PFSK-1 (cell line): Measurements from ENCODE around the gene GDF9.

Source experiments
- POLR2AphosphoS5 ChIP-seq: IDR thresholded peaks from 2 replicates; pipeline ENCODE4 v1.6.1; 2012; ENCODE audit warnings: low read depth, mild to moderate bottlenecking, control low read depth, low read length, moderate library complexity
- REST ChIP-seq, 2 experiments: IDR thresholded peaks; 2 replicates each; pipeline versions ENCODE4 v1.6.1 to v1.8.0; 2011 to 2012; ENCODE audit warnings: low read depth in 2 of 2, low read length in 2 of 2, control low read depth in 1 of 2, inconsistent platforms in 1 of 2, mild to moderate bottlenecking in 1 of 2, moderate library complexity in 1 of 2; ENCODE audit not compliant: insufficient read depth in 1 of 2

GRCh38 chr5:132883261-132883834, 17.1 kb upstream of the GDF9 start:
- no peak for TF ChIP-seq POLR2AphosphoS5
- TF ChIP-seq REST (IDR thresholded peaks at IDR 0.05; ENCODE audit: insufficient read depth in 1 of 2, low read depth in 2 of 2, low read length in 2 of 2): no peak; a peak in 1 of 4 replicates
